Stimulated activated naive CD8-positive, alpha-beta T cell treated with anti-CD3 and anti-CD28 coated beads, Interleukin-15, amount 100 ng/mL, for 72 hours (primary cell): ENCODE measurements around the gene SLC4A1AP.
A peak's percentile ranks its signal among the peaks of the same experiment; 100 is the strongest.
"Not testable (repeated sequence)": the region's sequence is repeated elsewhere in the genome, so short reads cannot be mapped to it uniquely, and the experiment has no call there.

Experiments used
- ATAC-seq: fragments of 150-1000 bp; cut with Tn5 transposase; 2 replicates; pipeline ENCODE4 v1.10.0; 2021; ENCODE audit warnings: mild to moderate bottlenecking, moderate library complexity
- DNase-seq, 2 donors: peaks; one replicate each; pipeline ENCODE4 v3.0.0; 2021 to 2022
- H3K27ac Mint-ChIP-seq, 2 donors: one replicate each; pipeline ENCODE4 v1.8.0; 2022; ENCODE audit warnings: mild to moderate bottlenecking in 2 of 2, mixed read lengths in 2 of 2, moderate library complexity in 2 of 2
- H3K27me3 Mint-ChIP-seq: one replicate; pipeline ENCODE4 v1.8.0; 2022; ENCODE audit warnings: mixed read lengths
- H3K4me1 Mint-ChIP-seq: one replicate; pipeline ENCODE4 v1.8.0; 2022; ENCODE audit warnings: mild to moderate bottlenecking, mixed read lengths
- H3K4me3 Mint-ChIP-seq, 2 donors: one replicate each; pipeline ENCODE4 v1.8.0; 2022; ENCODE audit warnings: mild to moderate bottlenecking in 2 of 2, mixed read lengths in 2 of 2, moderate library complexity in 1 of 2
- H3K9me3 Mint-ChIP-seq, 2 donors: one replicate each; pipeline ENCODE4 v1.8.0; 2022; ENCODE audit warnings: mixed read lengths in 2 of 2

SLC4A1AP gene

GRCh38 chr2:27672723-27673486 lies 9.2 kb downstream of the SLC4A1AP start:
- no peak overlapping the region for H3K27ac Mint-ChIP-seq
- H3K4me1 Mint-ChIP-seq: peaks cover 17% of the 10 kb centered on the region
- H3K4me3 Mint-ChIP-seq: no peak overlapping the region

DNA sequence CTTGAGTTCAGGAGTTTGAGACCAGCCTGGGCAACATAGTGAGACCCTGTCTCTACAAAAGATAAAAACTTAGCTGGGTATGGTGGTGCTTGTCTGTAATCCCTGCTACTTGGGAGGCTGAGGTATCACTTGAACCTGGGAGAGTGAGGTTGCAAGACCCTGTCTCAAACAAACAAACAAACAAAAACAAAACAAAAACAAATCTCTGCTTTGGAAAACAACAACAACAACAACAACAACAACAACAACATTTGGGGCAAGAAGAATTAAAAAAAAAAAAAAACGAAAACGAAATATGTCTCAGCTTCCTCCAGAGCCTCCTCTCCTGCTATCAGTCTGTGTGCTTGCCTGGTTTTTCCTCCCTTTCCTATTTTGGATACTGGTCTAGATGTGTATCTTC lies 16.9 kb downstream of the SLC4A1AP start:
- no peak for DNase-seq
- Mint-ChIP-seq H3K4me1 (peaks cover 32% of the 10 kb centered on the region), H3K27me3 (no peaks in the 10 kb centered on the region), H3K9me3 (no peaks in the 10 kb centered on the region), H3K4me3 (no peak overlapping the region), H3K27ac (no peak overlapping the region)
- no peak for ATAC-seq

More at GRCh38 chr2:27672723-27673486, 9.2 kb downstream of the SLC4A1AP start:
- Mint-ChIP-seq H3K9me3 (no peaks in the 10 kb centered on the region), H3K27me3 (no peaks in the 10 kb centered on the region)
- ATAC-seq: no peak
- DNase-seq: no peak

DNA sequence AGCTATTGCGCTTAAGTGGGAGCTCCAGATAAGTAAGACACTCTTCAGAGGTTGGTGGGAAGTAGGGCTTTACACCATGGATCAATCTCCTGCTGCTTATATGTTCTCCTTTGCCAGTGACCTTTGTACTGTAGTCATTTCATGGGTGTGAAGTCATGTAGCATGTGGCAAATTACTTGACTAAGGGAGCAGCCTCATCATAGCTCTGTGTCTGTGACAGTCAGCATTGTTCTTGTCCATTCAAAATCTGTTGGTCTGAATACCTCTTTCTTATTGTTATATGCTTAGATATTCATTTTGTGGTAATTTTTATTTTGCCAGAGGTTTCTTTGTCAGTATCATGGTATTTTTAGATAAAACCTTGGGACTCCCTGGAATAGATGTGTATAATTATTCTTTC lies 18.2 kb downstream of the SLC4A1AP start:
- DNase-seq: no peak
- Mint-ChIP-seq H3K4me1 (peaks cover 32% of the 10 kb centered on the region), H3K9me3 (no peaks in the 10 kb centered on the region), H3K27me3 (no peaks in the 10 kb centered on the region), H3K4me3 (peak overlapping the region in 1 of 2 donors; percentile 13), H3K27ac (peak overlapping the region in 1 of 2 donors; percentile 20)
- ATAC-seq: peak; percentile 65

- not testable (repeated sequence) for H3K27me3 Mint-ChIP-seq, DNase-seq, H3K9me3 Mint-ChIP-seq
- peaks cover 32% of the 10 kb centered on the region for H3K4me1 Mint-ChIP-seq
- peak overlapping the region; percentile 13 to 19 for H3K4me3 Mint-ChIP-seq
- peak overlapping the region; percentile 20 to 81 for H3K27ac Mint-ChIP-seq
- ATAC-seq: peak; percentile 79
These were observed 18.7 kb downstream of the SLC4A1AP start for GRCh38 chr2:27682334-27682771.

DNA sequence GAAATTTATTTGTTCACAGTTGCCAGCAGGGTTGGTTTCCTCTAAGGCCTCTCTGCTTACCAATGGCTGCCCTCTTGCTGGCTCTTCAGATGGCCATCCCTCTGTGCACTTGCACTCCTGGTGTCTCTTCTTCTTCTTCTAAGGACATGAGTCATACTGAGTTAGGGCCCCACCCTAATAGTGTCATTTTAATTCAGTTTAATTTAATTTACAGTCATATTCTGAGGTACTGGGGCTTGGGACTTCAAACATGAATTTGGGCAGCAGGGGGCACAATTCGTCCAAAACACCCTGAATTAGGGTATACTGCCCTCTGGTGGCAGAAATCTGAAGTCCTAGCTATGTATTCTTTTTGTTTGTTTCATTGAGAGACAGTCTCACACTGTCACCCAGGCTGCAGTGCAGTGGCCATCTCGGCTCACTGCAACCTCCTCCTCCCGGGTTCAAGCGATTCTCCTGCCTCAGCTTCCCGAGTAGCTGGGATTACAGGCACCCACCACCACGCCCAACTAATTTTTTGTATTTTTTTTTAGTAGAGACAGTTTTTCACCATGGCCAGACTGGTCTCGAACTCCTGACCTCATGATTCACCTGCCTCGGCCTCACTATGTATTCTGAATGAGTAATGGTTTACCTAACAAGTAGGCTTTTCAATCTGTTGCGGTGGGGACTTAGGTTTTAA lies 19.8 kb downstream of the SLC4A1AP start:
- peak overlapping the region in 1 of 2 donors; percentile 65 for H3K4me3 Mint-ChIP-seq
- peak; percentile 89 for ATAC-seq

DNA sequence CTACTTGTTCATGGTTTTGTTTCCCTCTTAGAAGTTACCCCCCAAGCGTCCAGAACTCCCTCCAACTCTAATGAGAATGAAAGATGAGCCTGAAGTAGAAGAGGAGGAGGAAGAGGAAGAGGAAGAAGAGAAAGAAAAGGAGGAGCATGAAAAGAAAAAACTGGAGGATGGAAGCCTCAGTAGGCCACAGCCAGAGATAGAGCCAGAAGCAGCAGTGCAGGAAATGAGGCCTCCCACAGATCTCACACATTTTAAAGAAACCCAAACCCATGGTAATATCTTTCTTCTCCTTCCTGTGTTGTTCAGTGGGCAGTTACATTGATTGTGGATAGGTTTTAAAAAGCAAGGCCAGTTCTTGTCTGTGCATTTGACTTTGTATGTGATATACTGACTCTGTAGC lies 21.3 kb downstream of the SLC4A1AP start:
- DNase-seq, H3K9me3 Mint-ChIP-seq, ATAC-seq, H3K27me3 Mint-ChIP-seq: not testable (repeated sequence)
- H3K4me3 Mint-ChIP-seq: peak overlapping the region in 1 of 2 donors; percentile 36
- peak overlapping the region; percentile 40 to 81 for H3K27ac Mint-ChIP-seq
- peaks cover 32% of the 10 kb centered on the region for H3K4me1 Mint-ChIP-seq

More for the DNA sequence above, 19.8 kb downstream of the SLC4A1AP start:
- Mint-ChIP-seq H3K4me1 (peaks cover 32% of the 10 kb centered on the region), H3K27me3 (no peaks in the 10 kb centered on the region), H3K27ac (peak overlapping the region; percentile 67 to 80), H3K9me3 (no peaks in the 10 kb centered on the region)
- peak; percentile 85 to 87 for DNase-seq

GRCh38 chr2:27685577-27685976 lies 21.9 kb downstream of the SLC4A1AP start:
- Mint-ChIP-seq H3K4me1 (peaks cover 32% of the 10 kb centered on the region), H3K27me3 (no peaks in the 10 kb centered on the region), H3K9me3 (no peaks in the 10 kb centered on the region), H3K4me3 (no peak overlapping the region), H3K27ac (no peak overlapping the region)
- ATAC-seq: no peak
- no peak for DNase-seq

DNA sequence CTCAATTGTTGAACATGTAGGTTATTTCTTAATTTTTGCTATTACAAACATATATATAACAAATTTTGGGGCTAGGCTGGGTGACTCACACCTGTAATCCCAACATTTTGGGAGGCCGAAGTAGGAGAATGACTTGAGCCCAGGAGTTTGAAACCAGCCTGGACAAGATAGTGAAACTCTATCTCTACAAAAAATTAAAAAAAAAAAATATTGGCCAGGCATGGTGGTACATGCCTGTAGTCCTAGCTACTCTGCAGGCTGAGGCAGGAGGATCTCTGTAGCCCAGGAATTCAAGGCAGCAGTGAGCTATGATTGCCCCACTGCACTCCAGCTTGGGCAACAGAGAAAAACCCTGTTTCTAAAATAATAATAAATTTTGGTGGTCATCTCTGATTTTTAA lies 23.5 kb downstream of the SLC4A1AP start:
- no peaks in the 10 kb centered on the region for H3K9me3 Mint-ChIP-seq
- H3K4me1 Mint-ChIP-seq: peaks cover 22% of the 10 kb centered on the region
- H3K4me3 Mint-ChIP-seq: no peak overlapping the region
- DNase-seq (no peak), ATAC-seq (no peak)
- H3K27ac Mint-ChIP-seq: no peak overlapping the region
- no peaks in the 10 kb centered on the region for H3K27me3 Mint-ChIP-seq

GRCh38 chr2:27689424-27689823 lies 25.7 kb downstream of the SLC4A1AP start:
- no peaks in the 10 kb centered on the region for H3K27me3 Mint-ChIP-seq
- no peaks in the 10 kb centered on the region for H3K9me3 Mint-ChIP-seq
- no peak overlapping the region for H3K27ac Mint-ChIP-seq
- H3K4me3 Mint-ChIP-seq: no peak overlapping the region
- ATAC-seq: no peak
- DNase-seq: no peak
- peaks cover 8% of the 10 kb centered on the region for H3K4me1 Mint-ChIP-seq

DNA sequence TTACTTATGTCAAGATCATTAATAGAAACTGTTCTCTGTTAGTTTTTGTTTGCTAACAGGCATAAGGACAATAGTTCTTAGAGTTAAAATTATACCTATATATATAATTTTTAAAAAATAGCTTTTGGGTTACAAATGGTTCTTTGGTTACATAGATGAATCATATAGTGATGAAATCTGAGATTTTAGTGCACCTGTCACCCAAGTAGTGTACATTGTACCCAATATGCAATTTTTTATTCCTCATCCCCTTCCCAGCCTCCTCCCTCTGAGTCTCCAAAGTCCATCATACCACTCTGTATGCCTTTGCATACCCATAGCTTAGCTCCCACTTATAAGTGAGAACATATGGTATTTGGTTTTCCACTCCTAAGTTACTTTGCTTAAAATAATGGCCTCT lies 26.4 kb downstream of the SLC4A1AP start:
- Mint-ChIP-seq H3K27me3 (no peaks in the 10 kb centered on the region), H3K4me1 (peaks cover 3% of the 10 kb centered on the region), H3K27ac (no peak overlapping the region), H3K9me3 (no peaks in the 10 kb centered on the region), H3K4me3 (no peak overlapping the region)
- ATAC-seq (no peak), DNase-seq (no peak)

GRCh38 chr2:27697660-27698059 lies 34.0 kb downstream of the SLC4A1AP start:
- Mint-ChIP-seq H3K9me3 (no peaks in the 10 kb centered on the region), H3K4me3 (no peak overlapping the region), H3K27ac (peak overlapping the region in 1 of 2 donors; percentile 63), H3K4me1 (peaks cover 7% of the 10 kb centered on the region), H3K27me3 (no peaks in the 10 kb centered on the region)
- DNase-seq (no peak), ATAC-seq (no peak)

DNA sequence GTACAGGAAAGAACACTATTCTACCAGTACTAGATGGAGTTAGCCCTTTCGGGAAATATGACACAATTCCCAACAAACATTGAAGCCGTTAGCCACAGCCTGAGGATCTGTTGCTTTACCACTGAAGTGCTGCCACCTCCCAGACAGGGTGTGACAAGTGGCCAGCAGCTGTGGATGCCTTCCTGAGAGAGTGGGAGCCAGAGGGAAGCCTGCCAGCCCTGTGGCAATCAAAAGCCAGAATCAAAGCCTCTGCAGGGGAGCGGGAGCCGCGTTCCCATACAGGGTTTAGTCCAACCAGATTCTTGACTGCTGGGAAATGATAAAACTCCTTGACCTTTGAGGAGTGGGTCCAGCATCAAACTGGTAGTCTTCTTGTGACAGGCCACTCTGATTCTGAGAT lies 38.0 kb downstream of the SLC4A1AP start:
- Mint-ChIP-seq H3K9me3 (no peaks in the 10 kb centered on the region), H3K4me3 (no peak overlapping the region), H3K27ac (no peak overlapping the region), H3K4me1 (peaks cover 27% of the 10 kb centered on the region), H3K27me3 (no peaks in the 10 kb centered on the region)
- ATAC-seq: no peak
- DNase-seq: no peak

- no peak for ATAC-seq
- peaks cover 26% of the 10 kb centered on the region for H3K4me1 Mint-ChIP-seq
- H3K27me3 Mint-ChIP-seq: no peaks in the 10 kb centered on the region
- no peak for DNase-seq
- no peak overlapping the region for H3K4me3 Mint-ChIP-seq
- H3K9me3 Mint-ChIP-seq: no peaks in the 10 kb centered on the region
- peak overlapping the region in 1 of 2 donors; percentile 22 for H3K27ac Mint-ChIP-seq
These were observed 38.6 kb downstream of the SLC4A1AP start for GRCh38 chr2:27702302-27702701.

- Mint-ChIP-seq H3K4me3 (no peak overlapping the region), H3K9me3 (no peaks in the 10 kb centered on the region), H3K4me1 (peaks cover 21% of the 10 kb centered on the region), H3K27me3 (no peaks in the 10 kb centered on the region), H3K27ac (peak overlapping the region in 1 of 2 donors; percentile 21)
- DNase-seq (peak; percentile 80 to 84), ATAC-seq (peak; percentile 91)
These were observed 40.1 kb downstream of the SLC4A1AP start for GRCh38 chr2:27703638-27704341.

- Mint-ChIP-seq H3K9me3 (no peaks in the 10 kb centered on the region), H3K4me3 (no peak overlapping the region), H3K27me3 (no peaks in the 10 kb centered on the region), H3K4me1 (peaks cover 21% of the 10 kb centered on the region), H3K27ac (no peak overlapping the region)
- DNase-seq (no peak), ATAC-seq (no peak)
These were observed 40.7 kb downstream of the SLC4A1AP start for GRCh38 chr2:27704342-27704876.
